Activated CD8-positive, alpha-beta memory T cell treated with anti-CD3 and anti-CD28 coated beads for 48 hours (primary cell): ENCODE data around the gene NDOR1.

ENCODE experiments used
- DNase-seq, 3 experiments: peaks; one replicate each; pipeline ENCODE4 v3.0.0-alpha.2; 2020; ENCODE audit warnings: low read depth in 2 of 3, low spot score in 2 of 3

The NDOR1 gene

GRCh38 chr9:137219757-137220316 lies 14.3 kb downstream of the NDOR1 start:
- DNase-seq, result no peak

- no peak for DNase-seq
Observed at GRCh38 chr9:137220317-137221094, 15.0 kb downstream of the NDOR1 start.

GRCh38 chr9:137221095-137221505 lies 15.6 kb downstream of the NDOR1 start:
- no peak for DNase-seq

GRCh38 chr9:137221506-137222111 lies 16.1 kb downstream of the NDOR1 start:
- DNase-seq, result no peak

DNA sequence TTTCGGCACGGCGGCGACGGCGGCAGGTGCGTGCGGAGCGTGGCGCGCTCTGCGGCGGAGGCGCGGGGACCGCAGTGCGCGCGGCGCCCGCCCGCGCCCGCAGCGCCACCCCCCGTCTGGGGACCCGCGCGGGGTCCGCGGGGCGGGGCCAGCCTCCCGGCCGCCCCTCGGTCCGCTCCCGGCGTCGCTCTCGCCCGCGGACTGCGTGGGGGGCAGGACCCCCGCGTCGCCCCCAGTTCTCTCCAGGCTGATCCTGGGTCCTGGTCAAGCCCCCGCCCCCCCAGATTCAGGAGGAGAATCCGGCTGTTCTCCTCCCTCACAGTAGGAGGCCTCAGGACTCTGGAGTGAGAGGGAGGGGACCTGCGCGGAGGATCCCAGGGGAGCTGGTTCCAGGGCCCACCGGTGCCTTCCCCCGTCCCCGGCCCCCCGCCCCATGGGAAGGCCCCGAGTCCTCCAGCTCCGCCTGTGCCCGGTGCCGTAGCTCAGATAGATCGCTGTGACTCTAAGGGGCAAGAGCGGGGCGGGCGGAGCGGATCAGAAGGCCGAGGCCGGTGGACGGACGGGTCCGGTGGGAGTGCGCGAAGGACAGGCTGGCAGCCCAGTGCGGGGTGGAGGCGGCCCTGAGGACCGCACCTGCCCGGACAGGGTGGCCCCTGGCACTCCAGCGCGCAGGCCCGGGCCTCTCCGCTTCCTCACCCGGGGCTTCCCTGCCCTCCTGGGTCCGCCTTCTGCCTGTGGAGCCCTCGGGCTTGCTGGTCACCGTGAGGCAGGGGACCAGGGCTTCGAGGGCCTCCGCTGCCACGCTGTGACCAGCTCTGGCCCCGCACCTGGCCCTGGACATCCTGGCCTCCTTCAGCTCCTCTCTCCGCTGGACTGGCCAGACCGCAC lies 16.9 kb downstream of the NDOR1 start, which contains the start of gene RNF208:
RNF208 (minus strand) TSS at position 51 of the 888 bp plus-strand sequence. CDS start 1,028 bp downstream, outside the sequence.
- DNase-seq, result no peak

DNA sequence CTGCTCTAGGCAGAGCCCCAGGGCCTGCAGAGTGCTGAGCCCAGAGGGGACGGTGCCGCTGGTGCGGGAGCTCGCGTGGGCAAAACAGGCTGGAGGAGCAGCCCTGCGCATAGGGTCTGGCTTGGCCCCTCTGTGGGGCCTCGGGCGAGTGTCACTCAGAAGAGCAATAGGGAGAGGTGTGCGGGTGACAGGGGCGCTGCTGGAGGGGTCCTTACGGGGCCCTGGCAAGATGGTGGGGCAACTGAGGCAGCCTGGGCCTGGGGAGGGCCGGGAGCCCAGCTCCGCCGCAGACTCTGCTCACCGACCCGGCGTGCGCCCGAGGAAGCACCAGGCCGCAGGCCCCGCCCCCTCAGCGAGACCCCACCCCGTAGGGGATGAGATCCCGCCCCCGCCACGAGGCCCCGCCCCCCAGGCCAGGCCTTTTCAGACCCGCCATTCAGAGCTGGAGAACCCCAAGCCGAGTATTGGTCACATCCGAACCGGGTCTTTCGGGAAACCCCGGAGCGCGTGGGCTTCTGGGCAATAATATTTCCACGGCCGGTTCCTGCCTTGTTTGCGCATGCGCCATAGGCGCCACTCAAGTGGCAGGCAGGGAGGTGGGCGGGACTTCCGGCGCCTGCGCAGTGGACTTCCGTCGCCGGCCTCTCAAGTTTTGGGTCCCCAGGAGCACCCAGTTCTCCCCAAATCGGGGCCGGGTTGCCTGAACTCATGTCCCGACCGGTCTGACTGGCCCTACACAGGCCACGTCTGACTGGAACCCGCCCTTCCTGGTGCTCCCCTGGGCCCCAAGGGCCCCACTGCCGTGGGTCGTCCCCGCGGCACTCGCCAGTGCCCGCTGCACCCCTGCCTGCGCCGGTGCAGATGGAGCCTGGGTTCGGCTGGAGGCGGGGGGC lies 17.8 kb downstream of the NDOR1 start:
- DNase-seq, result peak; percentile 97 to 99 (median 99)

DNA sequence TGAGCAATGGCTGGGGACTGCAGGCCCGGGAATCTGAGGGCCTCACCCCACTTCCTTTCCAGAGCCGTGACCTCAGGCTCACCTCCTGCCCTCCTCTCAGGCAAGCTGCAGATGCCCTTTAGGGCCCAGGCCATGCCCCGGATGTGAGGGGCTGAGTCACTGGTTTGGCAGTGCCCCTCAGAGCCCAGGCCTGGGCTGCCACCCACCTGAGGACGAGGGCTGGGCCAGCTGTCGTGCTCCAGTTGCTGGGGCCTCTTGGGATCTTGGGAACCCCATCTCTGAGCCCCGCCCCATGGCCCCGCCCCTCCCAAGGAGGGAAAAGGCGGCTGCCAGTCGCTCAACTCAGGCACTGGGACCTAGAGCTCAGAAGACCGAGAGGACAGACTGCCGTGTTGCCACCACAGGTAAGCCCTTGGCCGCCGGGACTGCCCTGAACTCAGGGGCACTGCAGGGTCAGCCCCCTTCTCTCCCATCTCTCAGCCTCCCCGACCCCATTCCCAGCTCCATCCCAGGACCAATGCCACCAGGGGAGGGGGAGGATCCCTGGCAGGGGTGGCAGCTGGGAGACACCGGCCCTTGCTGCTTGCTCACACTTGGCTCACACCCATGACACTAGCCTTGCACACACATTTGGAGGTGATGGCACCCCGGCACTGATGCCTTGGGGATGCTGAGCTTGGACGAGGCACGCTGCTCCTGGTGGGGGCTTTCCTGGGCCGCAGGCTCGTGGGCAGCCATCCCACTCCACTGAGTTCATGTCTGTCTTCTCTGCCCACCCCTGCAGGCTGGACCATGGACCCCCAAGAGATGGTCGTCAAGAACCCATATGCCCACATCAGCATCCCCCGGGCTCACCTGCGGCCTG lies 19.6 kb downstream of the NDOR1 start, which contains the start of gene CYSRT1:
CYSRT1 (plus strand) TSS at position 345 of the 865 bp plus-strand sequence; CDS start at position 793, 448 bp downstream.
- DNase-seq, result no peak

- DNase-seq, result no peak
Observed at GRCh38 chr9:137225699-137226331, 20.3 kb downstream of the NDOR1 start.

DNA sequence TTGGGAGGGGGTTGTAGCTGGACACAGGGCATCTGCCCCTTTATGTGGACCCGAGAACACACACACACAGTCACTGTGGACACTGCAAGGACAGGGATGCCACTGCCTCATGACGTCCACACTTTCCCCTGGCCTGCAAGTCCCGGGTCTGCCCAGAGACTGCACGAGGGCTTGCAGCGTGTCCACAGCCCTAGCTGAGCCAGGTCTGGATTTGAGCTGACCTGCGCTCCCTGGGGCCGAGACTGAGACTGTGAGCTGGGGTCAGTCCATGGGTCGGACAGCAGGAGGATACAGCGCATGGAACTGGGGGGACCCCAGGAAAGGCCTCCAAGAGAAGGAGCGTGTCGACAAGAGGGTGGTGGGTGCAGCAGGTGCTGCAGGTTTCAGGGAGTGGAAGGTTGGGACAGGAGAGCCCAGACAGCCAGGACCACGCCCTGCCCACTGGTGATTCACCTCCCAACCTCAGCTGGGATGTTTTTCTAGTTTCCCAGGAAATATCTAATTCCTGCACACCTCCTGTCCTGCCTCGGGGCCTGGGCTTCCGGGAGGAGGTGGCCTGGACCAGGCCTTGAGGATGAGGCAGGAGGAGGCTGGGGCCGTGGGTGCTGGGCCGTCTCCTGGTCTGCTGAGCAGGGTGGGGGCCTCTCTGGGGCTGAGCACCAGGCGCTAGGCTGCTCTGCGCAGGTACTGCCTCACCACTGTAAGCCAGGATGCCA lies 21.0 kb downstream of the NDOR1 start:
- DNase-seq, result no peak

DNA sequence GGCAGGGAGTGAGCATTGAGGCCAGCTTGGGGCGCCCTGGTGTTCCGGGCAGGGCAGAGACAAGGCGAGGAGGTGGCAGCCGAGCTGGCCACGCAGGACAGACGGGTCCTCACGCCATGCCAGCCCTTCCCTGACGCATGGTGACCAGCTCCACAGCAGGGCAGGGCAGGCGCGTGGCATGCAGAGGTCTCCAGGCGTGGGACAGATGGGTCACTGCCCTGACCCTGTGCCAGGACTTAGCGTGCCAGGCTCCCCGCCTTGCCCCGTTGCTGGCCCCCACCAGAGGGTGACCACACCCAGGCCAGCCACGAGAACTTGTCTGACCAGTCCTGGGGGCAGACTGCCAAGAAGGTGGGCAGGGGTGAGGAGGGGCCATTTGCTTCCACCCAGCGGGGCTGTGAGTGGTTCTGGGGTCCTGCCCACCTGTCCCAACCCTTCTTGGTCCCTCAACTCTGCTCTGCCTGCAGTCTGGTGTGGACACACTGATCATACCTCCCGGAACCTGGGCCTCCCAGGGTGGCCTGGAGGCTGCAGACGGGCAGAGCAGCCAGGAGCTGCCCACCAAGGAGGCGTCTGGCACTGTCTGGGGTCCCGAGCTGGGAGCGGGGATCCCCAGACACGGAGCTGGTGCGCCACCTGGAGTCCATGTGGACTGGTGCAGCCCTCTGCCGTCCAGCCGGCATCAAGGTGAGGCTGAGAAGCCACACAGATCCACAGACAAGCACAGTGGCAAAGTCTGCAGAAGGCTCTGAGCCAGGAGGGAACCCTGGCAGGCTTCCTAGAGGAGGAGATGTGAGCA lies 21.8 kb downstream of the NDOR1 start, which contains the start of gene RNF224:
RNF224 (plus strand) TSS at position 449 of the 799 bp plus-strand sequence. CDS start 834 bp downstream, outside the sequence.
- peak; percentile 51 to 79 (median 72) for DNase-seq

- no peak for DNase-seq
Observed at GRCh38 chr9:137227853-137228505, 22.5 kb downstream of the NDOR1 start.

GRCh38 chr9:137228506-137228967 lies 23.0 kb downstream of the NDOR1 start:
- no peak for DNase-seq

GRCh38 chr9:137228968-137229896 lies 23.7 kb downstream of the NDOR1 start:
- no peak for DNase-seq

GRCh38 chr9:137229903-137230704 lies 24.6 kb downstream of the NDOR1 start:
- no peak for DNase-seq
